ENCODE results near the gene CALU.

GRCh38 chr7:128713794-128714193, 25.4 kb upstream of the CALU start:
- TF ChIP-seq CTCF (IDR thresholded peaks at IDR 0.05; ENCODE audit: borderline replicate concordance, extremely low read depth, low read length, poor library complexity, severe bottlenecking) (no peak), EZH2 (IDR thresholded peaks at IDR 0.05; ENCODE audit: borderline replicate concordance, low read depth, low read length, severe bottlenecking) (no peak)
